GM12878 (cell line): Measurements from ENCODE around the gene BMP2K. TPM values are rescaled to one million over a fixed set of nuclear protein-coding genes. Genes with fewer than 3 reads are reported as not detected.

ENCODE experiments used
- ASH2L ChIP-seq: fragments of 300-600, 200-600 bp; sonication (generic); IDR thresholded peaks from 2 replicates; pipeline ENCODE4 v1.6.1; 2017; ENCODE audit warnings: low read depth, mild to moderate bottlenecking, borderline replicate concordance
- BCL11A ChIP-seq: IDR thresholded peaks from 2 replicates; pipeline ENCODE4 v1.6.1; 2011; ENCODE audit warnings: low read depth, low read length
- CEBPB ChIP-seq, 2 experiments: fragments of 150-350 bp in 1 of 2; IDR thresholded peaks; 2 replicates each; pipeline ENCODE4 v1.6.1; 2012 to 2014; ENCODE audit warnings: low read depth in 2 of 2, low read length in 2 of 2, borderline replicate concordance in 1 of 2, inconsistent platforms in 1 of 2
- FOXK2 ChIP-seq: fragments of 450-650 bp; IDR thresholded peaks from 2 replicates; pipeline ENCODE4 v1.6.1; 2017; ENCODE audit warnings: mild to moderate bottlenecking, moderate library complexity
- FOXM1 ChIP-seq: IDR thresholded peaks from 2 replicates; pipeline ENCODE4 v1.6.1; 2012; ENCODE audit warnings: low read depth, mild to moderate bottlenecking, inconsistent platforms, low read length, moderate library complexity
- NBN ChIP-seq: fragments of 450-650 bp; IDR thresholded peaks from 2 replicates; pipeline ENCODE4 v1.6.1; 2016
- NR2C2 ChIP-seq: IDR thresholded peaks from 2 replicates; pipeline ENCODE4 v1.6.1; 2011; ENCODE audit warnings: borderline replicate concordance, low read depth; ENCODE audit not compliant: control insufficient read depth, insufficient read length
- POU2F2 ChIP-seq: IDR thresholded peaks from 3 replicates; pipeline ENCODE4 v1.6.1; 2011; ENCODE audit warnings: low read depth, mild to moderate bottlenecking, low read length, borderline replicate concordance
- RELA ChIP-seq: fragments of 450-650 bp; IDR thresholded peaks from 2 replicates; pipeline ENCODE4 v1.8.0; 2014; ENCODE audit warnings: borderline replicate concordance; ENCODE audit not compliant: partially characterized antibody
- SMAD1 ChIP-seq: fragments of 450-650 bp; IDR thresholded peaks from 2 replicates; pipeline ENCODE4 v1.6.1; 2018; ENCODE audit warnings: mild to moderate bottlenecking, low read depth; ENCODE audit not compliant: partially characterized antibody
- SMARCA5 ChIP-seq: fragments of 450-650 bp; IDR thresholded peaks from 2 replicates; pipeline ENCODE4 v1.6.1; 2017; ENCODE audit warnings: mild to moderate bottlenecking
- SRF ChIP-seq, 2 experiments: IDR thresholded peaks; 2 replicates each; pipeline ENCODE4 v1.6.1; 2011; ENCODE audit warnings: low read depth in 2 of 2, low read length in 2 of 2, mild to moderate bottlenecking in 1 of 2, moderate library complexity in 1 of 2
- SUZ12 ChIP-seq: fragments of 200-600 bp; sonication (generic); IDR thresholded peaks from one replicate; pipeline ENCODE4 v1.6.1; 2018; ENCODE audit warnings: antibody characterized with exemption, mild to moderate bottlenecking; ENCODE audit not compliant: unreplicated experiment
- TCF12 ChIP-seq: IDR thresholded peaks from 2 replicates; pipeline ENCODE4 v1.6.1; 2011; ENCODE audit warnings: low read depth, mild to moderate bottlenecking, low read length
- USF1 ChIP-seq: IDR thresholded peaks from 2 replicates; pipeline ENCODE4 v1.6.1; 2011; ENCODE audit warnings: borderline replicate concordance, low read depth, mild to moderate bottlenecking, moderate library complexity, mixed read lengths, low read length; ENCODE audit not compliant: insufficient read depth; ENCODE audit errors: extremely low read length
- ZBTB40 ChIP-seq: fragments of 450-650 bp; IDR thresholded peaks from 2 replicates; pipeline ENCODE4 v1.6.1; 2016; ENCODE audit warnings: mild to moderate bottlenecking, moderate library complexity, borderline replicate concordance
- ZZZ3 ChIP-seq: IDR thresholded peaks from 2 replicates; pipeline ENCODE4 v1.6.1; 2011; ENCODE audit warnings: low read depth; ENCODE audit not compliant: control insufficient read depth, insufficient read length
- polyA plus RNA-seq, 11 experiments: library from polyadenylated mRNA; depleted of rRNA in 4 of 11; unstranded in 6 of 11; stranded (reverse) in 5 of 11; fragments of >200 nt; fragmentation: Nextera tagmentation in 4 of 11; fragmentation: Illumina TruSeq in 1 of 11; extraction: Ambion mirVana in 4 of 11; extraction: Trizol in 1 of 11; gene quantifications; 1 replicate in 1 of 11; 2 replicates in 10 of 11; pipeline versions ENCODE4 v1.2.1 to v1.2.3, GENCODE V29; 2011 to 2016; ENCODE audit warnings: inconsistent platforms in 2 of 11, missing spikeins in 2 of 11, low read depth in 1 of 11
- total RNA-seq, 4 experiments: library from RNA; depleted of rRNA in 3 of 4; stranded (reverse); fragments of >200 nt in 3 of 4; fragmentation: Illumina TruSeq in 1 of 4; extraction: Trizol in 1 of 4; gene quantifications; 2 replicates each; pipeline versions ENCODE4 v1.2.1 to v1.2.3, GENCODE V29; 2013 to 2021

The BMP2K gene
- total and polyA plus RNA-seq, 10 of the 15 experiments (the other 5 are each of a cell fraction or from before 2014, with no cell fraction given) = 3.3 to 84.6 (median 24.8) TPM

- TF ChIP-seq RELA = no peak
- no peak for TF ChIP-seq ZBTB40
- TF ChIP-seq SUZ12 = no peak
- no peak for TF ChIP-seq BCL11A
- peak; percentile 73; the same call in 1 of the 2 replicates for TF ChIP-seq FOXM1
- no peak for TF ChIP-seq CEBPB (IDR thresholded peaks at IDR 0.05; ENCODE audit: borderline replicate concordance in 1 of 2, low read depth in 2 of 2, low read length in 2 of 2)
- no peak for TF ChIP-seq SRF (IDR thresholded peaks at IDR 0.05; ENCODE audit: low read depth in 2 of 2, low read length in 2 of 2)
- TF ChIP-seq POU2F2 = no peak
- no peak for TF ChIP-seq NR2C2
- TF ChIP-seq SMARCA5 = no peak
- TF ChIP-seq USF1 = no peak
- no peak for TF ChIP-seq ASH2L
- TF ChIP-seq SMAD1 = no peak
- no peak for TF ChIP-seq NBN
- TF ChIP-seq FOXK2 = no peak
- TF ChIP-seq TCF12 = peak; percentile 72
- TF ChIP-seq ZZZ3 = no peak
Measured at GRCh38 chr4:78737035-78737434, 39.1 kb upstream of the BMP2K start (continued).
